ENCODE measurements around the gene SDF4. TPM values are rescaled to one million over a fixed set of nuclear protein-coding genes. Genes with fewer than 3 reads are reported as not detected.

SDF4 gene
- total and polyA plus RNA-seq, 2 of the 8 experiments (the other 6 are each of a cell fraction or from before 2014, with no cell fraction given) = 45.5 to 75.6 TPM

DNA sequence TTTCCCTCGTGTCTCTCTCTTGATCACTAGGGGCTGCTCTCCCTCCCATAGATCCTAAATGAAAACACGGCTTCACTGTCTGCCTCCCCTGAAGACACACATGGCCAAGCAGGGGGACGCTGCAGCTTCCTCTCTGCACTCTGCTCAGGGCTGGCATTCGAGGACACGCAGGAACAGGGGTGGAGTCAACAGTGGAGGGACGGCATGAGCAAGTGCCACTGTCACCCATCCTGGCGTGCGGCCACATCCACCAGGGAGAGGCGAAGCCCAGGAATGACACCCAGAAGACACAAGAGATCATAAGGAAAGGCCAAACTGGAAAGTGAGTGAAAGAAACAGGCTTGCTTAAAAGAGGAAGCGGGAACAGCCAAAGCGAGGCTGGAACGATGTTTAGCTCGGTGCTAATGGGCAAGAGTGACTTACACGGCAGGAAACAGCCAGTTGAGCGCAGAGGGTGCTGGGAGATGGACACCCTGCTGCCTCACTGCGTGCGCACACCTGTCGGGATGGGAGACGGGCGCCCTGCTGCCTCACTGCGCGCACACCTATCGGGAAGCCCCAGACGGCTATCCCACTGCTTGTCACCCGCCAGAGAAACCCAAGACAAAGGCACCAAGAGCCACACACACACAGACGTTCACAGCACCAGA is 28.3 kb upstream of the SDF4 start:
- POLR2A ChIA-PET (ENCODE audit: partially characterized antibody) = interaction anchor here (0.9 to 3.9 kb wide), 5 partner anchors 9 to 31 kb away, joined by 3 to 16 read pairs (median 5); partner anchors contain the start of genes SDF4 and UBE2J2
- Histone ChIP-seq H4K91ac (replicated peaks; ENCODE audit: insufficient read length, low read length) (no peak overlapping the region), H3K9me3 (ENCODE audit: insufficient read depth in 2 of 2, low read depth in 1 of 2, low read length in 1 of 2) (no peaks in the 10 kb centered on the region), H4K20me1 (replicated peaks in 1 of 2; ENCODE audit: control insufficient read depth in 1 of 2, insufficient read depth in 2 of 2, low read length in 2 of 2) (peaks cover 13 to 33% of the 10 kb centered on the region in 2 experiments), H3K14ac (ENCODE audit: insufficient read length) (no peak overlapping the region), H4K8ac (ENCODE audit: extremely low read depth, insufficient read depth, low read length) (no peak overlapping the region), H4K5ac (ENCODE audit: insufficient read length, low read depth, low read length) (no peak overlapping the region), H3K23ac (ENCODE audit: insufficient read length) (no peak overlapping the region), H3K18ac (ENCODE audit: extremely low read depth, low read length) (no peak overlapping the region), H3K27me3 (replicated peaks in 1 of 4; ENCODE audit: control insufficient read depth in 3 of 4, extremely low read depth in 1 of 4, insufficient read depth in 3 of 4, low read length in 3 of 4) (no peaks in the 10 kb centered on the region), H2BK5ac (ENCODE audit: low read depth, low read length) (peak overlapping the region; percentile 66; the same call in 1 of the 2 replicates), H2AK5ac (ENCODE audit: low read depth, low read length) (no peak overlapping the region), H3K9ac (replicated peaks in 1 of 4; ENCODE audit: extremely low read depth in 1 of 4, low read depth in 3 of 4, low read length in 3 of 4) (no peak overlapping the region), H2BK20ac (ENCODE audit: low read length) (no peak overlapping the region), H2BK15ac (ENCODE audit: low read length) (no peak overlapping the region), H3K4me3 (ENCODE audit: extremely low read depth in 1 of 4, insufficient read depth in 2 of 4, low read depth in 3 of 4, low read length in 4 of 4) (no peak overlapping the region), H3K4me2 (ENCODE audit: insufficient read depth in 1 of 2, low read depth in 2 of 2, low read length in 2 of 2) (no peak overlapping the region), H3K56ac (replicated peaks; ENCODE audit: insufficient read length, low read depth, low read length) (no peak overlapping the region), H3K4ac (replicated peaks; ENCODE audit: insufficient read length, low read depth, low read length) (no peak overlapping the region), H2AFZ (ENCODE audit: low read length) (no peak overlapping the region), H3K23me2 (ENCODE audit: low read depth, low read length) (no peaks in the 10 kb centered on the region), H2BK120ac (replicated peaks; ENCODE audit: low read depth, low read length) (no peak overlapping the region), H3K79me1 (ENCODE audit: low read depth, low read length) (peaks cover 13% of the 10 kb centered on the region), H3K36me3 (ENCODE audit: control insufficient read depth in 2 of 4, insufficient read depth in 4 of 4, low read length in 3 of 4) (peaks cover 13 to 37% (median 24%) of the 10 kb centered on the region in 4 experiments), H3K27ac (ENCODE audit: low read depth, low read length) (no peak overlapping the region), H3K79me2 (ENCODE audit: control insufficient read depth in 1 of 2, insufficient read depth in 2 of 2, low read length in 2 of 2) (peaks cover 0 to 10% of the 10 kb centered on the region in 2 experiments; a peak in 2 of 4 replicates), H2BK12ac (ENCODE audit: low read depth, low read length) (no peak overlapping the region), H3K4me1 (replicated peaks in 1 of 4; ENCODE audit: control insufficient read depth in 3 of 4, insufficient read depth in 4 of 4, low read length in 3 of 4) (peaks cover 0 to 14% (median 8%) of the 10 kb centered on the region in 4 experiments; a peak in 6 of 7 replicates)
- DNase-seq (ENCODE audit: low read depth in 1 of 2, low spot score in 2 of 2) = no peak
- WGBS, 2 experiments (ENCODE audit: extremely low coverage in 1 of 2, insufficient coverage in 1 of 2, insufficient read length in 1 of 2, insufficient replicate concordance in 2 of 2, low coverage in 1 of 2, low lambda C conversion rate in 2 of 2, missing lambda C conversion rate in 1 of 2) = 93% methylated on average over 26 of the region's 26 CpGs; no CpG with 5 or more reads in 1 of the 2 experiments
- FAIRE-seq = no peak
- CTCF ChIA-PET (ENCODE audit: partially characterized antibody) = interaction anchor here (0.8 to 2.7 kb wide), 3 partner anchors 9 to 244 kb away, joined by 3 to 8 read pairs (median 3); no protein-coding TSS in a partner anchor
- no peak for TF ChIP-seq CBX8 (IDR thresholded peaks at IDR 0.05; ENCODE audit: borderline replicate concordance, low read depth, low read length)
- no peak for TF ChIP-seq CHD1 (IDR thresholded peaks at IDR 0.05; ENCODE audit: low read depth, low read length)
- TF ChIP-seq, protein P1, sequence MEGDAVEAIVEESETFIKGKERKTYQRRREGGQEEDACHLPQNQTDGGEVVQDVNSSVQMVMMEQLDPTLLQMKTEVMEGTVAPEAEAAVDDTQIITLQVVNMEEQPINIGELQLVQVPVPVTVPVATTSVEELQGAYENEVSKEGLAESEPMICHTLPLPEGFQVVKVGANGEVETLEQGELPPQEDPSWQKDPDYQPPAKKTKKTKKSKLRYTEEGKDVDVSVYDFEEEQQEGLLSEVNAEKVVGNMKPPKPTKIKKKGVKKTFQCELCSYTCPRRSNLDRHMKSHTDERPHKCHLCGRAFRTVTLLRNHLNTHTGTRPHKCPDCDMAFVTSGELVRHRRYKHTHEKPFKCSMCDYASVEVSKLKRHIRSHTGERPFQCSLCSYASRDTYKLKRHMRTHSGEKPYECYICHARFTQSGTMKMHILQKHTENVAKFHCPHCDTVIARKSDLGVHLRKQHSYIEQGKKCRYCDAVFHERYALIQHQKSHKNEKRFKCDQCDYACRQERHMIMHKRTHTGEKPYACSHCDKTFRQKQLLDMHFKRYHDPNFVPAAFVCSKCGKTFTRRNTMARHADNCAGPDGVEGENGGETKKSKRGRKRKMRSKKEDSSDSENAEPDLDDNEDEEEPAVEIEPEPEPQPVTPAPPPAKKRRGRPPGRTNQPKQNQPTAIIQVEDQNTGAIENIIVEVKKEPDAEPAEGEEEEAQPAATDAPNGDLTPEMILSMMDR (IDR thresholded peaks at IDR 0.05; ENCODE audit: control extremely low read depth in 1 of 3, insufficient read depth in 1 of 3, low read depth in 1 of 3, low read length in 3 of 3) = no peak
- TF ChIP-seq POLR2A (IDR thresholded peaks at IDR 0.05; ENCODE audit: control extremely low read depth in 1 of 2, low read depth in 2 of 2, low read length in 2 of 2) = no peak
- TF ChIP-seq RNF2 (IDR thresholded peaks at IDR 0.05; ENCODE audit: borderline replicate concordance, low read depth, low read length, missing control alignments, poor library complexity, severe bottlenecking) = no peak
- no peak for TF ChIP-seq EP300 (IDR thresholded peaks at IDR 0.05; ENCODE audit: borderline replicate concordance in 1 of 2, low read depth in 2 of 2, low read length in 2 of 2)
- TF ChIP-seq EZH2 (IDR thresholded peaks at IDR 0.05; ENCODE audit: low read depth, low read length, severe bottlenecking) = no peak
- no peak for TF ChIP-seq RFX5 (IDR thresholded peaks at IDR 0.05; ENCODE audit: borderline replicate concordance, low read depth, low read length)
- no peak for TF ChIP-seq SRF (IDR thresholded peaks at IDR 0.05; ENCODE audit: low read depth, low read length)

Measured in H1 (cell line).